HCT116 (cell line): ENCODE results near the gene FAM227B. TPM values are rescaled to one million over a fixed set of nuclear protein-coding genes. Genes with fewer than 3 reads are reported as not detected.

Experiments
- ATAC-seq: fragments of 200-7000 bp; cut with Tn5 transposase; 2 replicates; pipeline ENCODE4 v1.9.1; 2020; ENCODE audit warnings: mild to moderate bottlenecking, moderate library complexity
- BruUV-seq: library from RNA; stranded (reverse); fragments of 400-500 nt; replicated peaks from 2 replicates; lab custom pipeline; 2021; lab: Mats Ljungman, UMichigan
- CTCF ChIA-PET: fragments of 300-600 bp; sonication (Branson Sonifier 250); formaldehyde crosslinking; loops from one replicate; lab custom pipeline; 2021; ENCODE audit warnings: antibody characterized with exemption; lab: Charles Lee
- POLR2A ChIA-PET: fragments of 300-600, 350-600 bp; sonication (Branson Sonifier 250); formaldehyde crosslinking; loops from one replicate; lab custom pipeline; 2021; ENCODE audit warnings: antibody characterized with exemption; lab: Charles Lee
- RAD21 ChIA-PET, 2 experiments: fragments of 300-600 bp; sonication (Branson Sonifier 250); formaldehyde crosslinking; loops; one replicate each; lab custom pipeline; 2023; ENCODE audit warnings: low total read pairs in 2 of 2; ENCODE audit not compliant: uncharacterized antibody in 2 of 2, unreplicated experiment in 2 of 2, low non-redundant PET in 1 of 2; lab: Charles Lee
- DNase-seq: peaks from one replicate; pipeline ENCODE4 v3.0.0-alpha.2; 2010; ENCODE audit warnings: low read depth, low spot score
- H2AFZ ChIP-seq: fragments of 200-600 bp; shearing (Covaris generic), sonication (generic); 2 replicates; pipeline ENCODE4 v1.6.1; 2017; ENCODE audit warnings: low read depth, mixed run types, mixed read lengths, antibody characterized with exemption, low read length; ENCODE audit not compliant: poor library complexity, severe bottlenecking
- H3K27ac ChIP-seq: 2 replicates; pipeline ENCODE4 v1.5.1; 2012; ENCODE audit warnings: low read depth, low read length
- H3K27me3 ChIP-seq: fragments of 200-600 bp; sonication (generic); 2 replicates; pipeline ENCODE4 v1.6.1; 2016; ENCODE audit warnings: mixed run types, low read length, mixed read lengths; ENCODE audit not compliant: insufficient read depth
- H3K36me3 ChIP-seq, 2 experiments: fragments of 200-500 bp in 1 of 2; fragments of 200-600 bp in 1 of 2; sonication (Bioruptor generic) in 1 of 2; sonication (generic) in 1 of 2; 2 replicates each; pipeline versions ENCODE4 v1.5.1 to v1.6.1; 2014 to 2016; ENCODE audit warnings: low read length in 2 of 2, inconsistent platforms in 1 of 2, mixed read lengths in 1 of 2, mixed run types in 1 of 2; ENCODE audit not compliant: insufficient read depth in 2 of 2, control insufficient read depth in 1 of 2
- H3K4me1 ChIP-seq, 2 experiments: fragments of 200-600 bp in 1 of 2; sonication (generic) in 1 of 2; 2 replicates each; pipeline versions ENCODE4 v1.5.1 to v1.6.1; 2012 to 2017; ENCODE audit warnings: low read length in 2 of 2, inconsistent platforms in 1 of 2, mild to moderate bottlenecking in 1 of 2, mixed read lengths in 1 of 2, mixed run types in 1 of 2, moderate library complexity in 1 of 2; ENCODE audit not compliant: insufficient read depth in 2 of 2, control insufficient read depth in 1 of 2
- H3K4me2 ChIP-seq: fragments of 200-600 bp; sonication (generic); 2 replicates; pipeline ENCODE4 v1.6.1; 2017; ENCODE audit warnings: mixed run types, low read length, mixed read lengths
- H3K4me3 ChIP-seq, 2 experiments: fragments of 200-600 bp in 1 of 2; sonication (generic) in 1 of 2; replicated peaks in 1 of 2; 2 replicates each; pipeline ENCODE4 v1.5.1; 2011 to 2016; ENCODE audit warnings: low read length in 2 of 2, control low read depth in 1 of 2, low read depth in 1 of 2, mild to moderate bottlenecking in 1 of 2, mixed read lengths in 1 of 2, mixed run types in 1 of 2
- H3K79me2 ChIP-seq: fragments of 200-600 bp; sonication (generic); 2 replicates; pipeline ENCODE4 v1.6.1; 2017; ENCODE audit warnings: mild to moderate bottlenecking, mixed run types, low read length, moderate library complexity, mixed read lengths; ENCODE audit not compliant: insufficient read depth
- H3K9ac ChIP-seq: fragments of 200-600 bp; sonication (generic); 2 replicates; pipeline ENCODE4 v1.6.1; 2016; ENCODE audit warnings: low read length, mixed read lengths
- H3K9me2 ChIP-seq: fragments of 200-600 bp; sonication (generic), shearing (Covaris generic); 2 replicates; pipeline ENCODE4 v1.6.1; 2017; ENCODE audit warnings: mixed run types, mild to moderate bottlenecking, moderate library complexity; ENCODE audit not compliant: insufficient read depth
- H3K9me3 ChIP-seq, 2 experiments: fragments of 200-500 bp in 1 of 2; fragments of 200-600 bp in 1 of 2; sonication (Bioruptor generic) in 1 of 2; sonication (generic) in 1 of 2; 2 replicates each; pipeline ENCODE4 v1.6.1; 2014 to 2017; ENCODE audit warnings: low read length in 2 of 2, mixed read lengths in 2 of 2, inconsistent platforms in 1 of 2, low read depth in 1 of 2, mild to moderate bottlenecking in 1 of 2, mixed run types in 1 of 2, moderate library complexity in 1 of 2; ENCODE audit not compliant: control insufficient read depth in 1 of 2, insufficient read depth in 1 of 2
- H4K20me1 ChIP-seq: fragments of 200-600 bp; sonication (generic), shearing (Covaris generic); 2 replicates; pipeline ENCODE4 v1.6.1; 2017; ENCODE audit warnings: mixed run types, mild to moderate bottlenecking, moderate library complexity; ENCODE audit not compliant: insufficient read depth
- ATF3 ChIP-seq: IDR thresholded peaks from 2 replicates; pipeline ENCODE4 v1.6.1; 2012
- CBX3 ChIP-seq: IDR thresholded peaks from 2 replicates; pipeline ENCODE4 v1.6.1; 2012; ENCODE audit warnings: low read depth
- CEBPB ChIP-seq: IDR thresholded peaks from 2 replicates; pipeline ENCODE4 v1.6.1; 2012; ENCODE audit warnings: low read depth
- CTCF ChIP-seq, 3 experiments: fragments of 200-600 bp in 1 of 3; sonication (generic) in 1 of 3; IDR thresholded peaks in 2 of 3; conservative IDR thresholded peaks in 1 of 3; 2 replicates each; pipeline ENCODE4 v1.5.1; 2012 to 2017; ENCODE audit warnings: low read depth in 2 of 3, low read length in 2 of 3, antibody characterized with exemption in 1 of 3, borderline replicate concordance in 1 of 3, control low read depth in 1 of 3, mild to moderate bottlenecking in 1 of 3, mixed read lengths in 1 of 3, mixed run types in 1 of 3, moderate library complexity in 1 of 3; ENCODE audit not compliant: insufficient read depth in 1 of 3
- EGR1 ChIP-seq: IDR thresholded peaks from 2 replicates; pipeline ENCODE4 v1.6.1; 2012; ENCODE audit warnings: low read depth
- ELF1 ChIP-seq: IDR thresholded peaks from 2 replicates; pipeline ENCODE4 v1.6.1; 2012; ENCODE audit warnings: low read depth, borderline replicate concordance
- EZH2 ChIP-seq: fragments of 200-600 bp; sonication (generic); IDR thresholded peaks from 2 replicates; pipeline ENCODE4 v1.6.1; 2017; ENCODE audit warnings: antibody characterized with exemption, mixed run types
- JUND ChIP-seq: IDR thresholded peaks from 2 replicates; pipeline ENCODE4 v1.6.1; 2012
- MAX ChIP-seq: IDR thresholded peaks from 2 replicates; pipeline ENCODE4 v1.6.1; 2012
- POLR2AphosphoS5 ChIP-seq: IDR thresholded peaks from 2 replicates; pipeline ENCODE4 v1.6.1; 2011; ENCODE audit warnings: mild to moderate bottlenecking, low read depth, low read length, moderate library complexity
- REST ChIP-seq: IDR thresholded peaks from 2 replicates; pipeline ENCODE4 v1.6.1; 2012; ENCODE audit warnings: low read depth
- SIN3A ChIP-seq: IDR thresholded peaks from 2 replicates; pipeline ENCODE4 v1.6.1; 2012; ENCODE audit warnings: low read depth
- SP1 ChIP-seq: IDR thresholded peaks from 2 replicates; pipeline ENCODE4 v1.6.1; 2012; ENCODE audit warnings: low read depth
- SRF ChIP-seq: IDR thresholded peaks from 2 replicates; pipeline ENCODE4 v1.6.1; 2012; ENCODE audit warnings: low read depth
- TCF7L2 ChIP-seq: IDR thresholded peaks from 2 replicates; pipeline ENCODE4 v1.7.0; 2011; ENCODE audit warnings: borderline replicate concordance, inconsistent platforms; ENCODE audit not compliant: insufficient read depth, insufficient read length; ENCODE audit errors: extremely low read depth
- YY1 ChIP-seq: IDR thresholded peaks from 2 replicates; pipeline ENCODE4 v1.6.1; 2011; ENCODE audit warnings: low read length, low read depth, moderate library complexity, mild to moderate bottlenecking; ENCODE audit not compliant: insufficient replicate concordance; ENCODE audit errors: extremely low read depth
- intact Hi-C: fragments of 100-400 bp; cut with micrococcal nuclease; formaldehyde crosslinking; loops from 2 replicates; pipeline ENCODE4 v1.10.0; 2022
- total RNA-seq: library from RNA; stranded (reverse); gene quantifications from one replicate; pipeline ENCODE4 v1.2.1, GENCODE V29; 2021; ENCODE audit not compliant: unreplicated experiment

Gene FAM227B
- total RNA-seq, 1 experiment from 2014 or later: 6.9 TPM

- BruUV-seq: no TSS peak
- no peak overlapping the region for H3K4me2 ChIP-seq
- H3K9me2 ChIP-seq: no peaks in the 10 kb centered on the region
- peaks cover 4% of the 10 kb centered on the region in 2 experiments; a peak in 1 of 4 replicates for H3K36me3 ChIP-seq
- no peak overlapping the region for H3K4me3 ChIP-seq
- no peak overlapping the region for H2AFZ ChIP-seq
- no peaks in the 10 kb centered on the region for H3K27me3 ChIP-seq
- no peak for TF ChIP-seq SP1
- H3K9me3 ChIP-seq: no peaks in the 10 kb centered on the region
- CTCF ChIA-PET: no interaction called here
- no peak overlapping the region for H3K9ac ChIP-seq
- ATAC-seq (no peak), DNase-seq (no peak)
- H4K20me1 ChIP-seq: no peaks in the 10 kb centered on the region
- H3K27ac ChIP-seq: no peak overlapping the region
- RAD21 ChIA-PET: no interaction called here
- no peaks in the 10 kb centered on the region for H3K79me2 ChIP-seq
- POLR2A ChIA-PET: no interaction called here
- intact Hi-C loops: no loop called here
- no peaks in the 10 kb centered on the region for H3K4me1 ChIP-seq
Measured at GRCh38 chr15:49645941-49646340, 25.3 kb upstream of the FAM227B start.

GRCh38 chr15:49645277-49645676 lies 24.7 kb upstream of the FAM227B start:
- no peaks in the 10 kb centered on the region for H3K79me2 ChIP-seq
- intact Hi-C loops: no loop called here
- ChIA-PET RAD21 (no interaction called here), POLR2A (no interaction called here), CTCF (no interaction called here)
- H4K20me1 ChIP-seq: no peaks in the 10 kb centered on the region
- H3K9me3 ChIP-seq: no peaks in the 10 kb centered on the region
- no peak overlapping the region for H3K9ac ChIP-seq
- H2AFZ ChIP-seq: no peak overlapping the region
- no peak for DNase-seq
- no peak overlapping the region for H3K27ac ChIP-seq
- no peak overlapping the region for H3K4me2 ChIP-seq
- peaks cover 4% of the 10 kb centered on the region in 2 experiments; a peak in 1 of 4 replicates for H3K36me3 ChIP-seq
- H3K27me3 ChIP-seq: no peaks in the 10 kb centered on the region
- ATAC-seq: no peak
- H3K4me1 ChIP-seq: no peaks in the 10 kb centered on the region
- no peak overlapping the region for H3K4me3 ChIP-seq
- no TSS peak for BruUV-seq
- no peak for TF ChIP-seq REST
- no peak for TF ChIP-seq SP1
- TF ChIP-seq TCF7L2: no peak
- TF ChIP-seq JUND: no peak
- TF ChIP-seq POLR2AphosphoS5: no peak
- TF ChIP-seq EGR1: no peak
- no peak for TF ChIP-seq YY1
- TF ChIP-seq CTCF (IDR thresholded peaks at IDR 0.05 in 2 of 3, conservative IDR thresholded peaks at IDR 0.05 in 1 of 3; ENCODE audit: borderline replicate concordance in 1 of 3, insufficient read depth in 1 of 3, low read depth in 2 of 3, low read length in 2 of 3): no peak
- TF ChIP-seq SRF: no peak
- TF ChIP-seq CEBPB: no peak
- TF ChIP-seq EZH2: no peak
- no peak for TF ChIP-seq CBX3
- no peak for TF ChIP-seq ELF1
- TF ChIP-seq MAX: no peak
- TF ChIP-seq SIN3A: no peak
- TF ChIP-seq ATF3: no peak
- TF ChIP-seq, all 23 proteins: peak for 0
- H3K9me2 ChIP-seq: no peaks in the 10 kb centered on the region
